Left ventricle myocardium inferior (tissue), 1 donor: ENCODE data around the gene SNX32. TPM values are rescaled to one million over a fixed set of nuclear protein-coding genes. Genes with fewer than 3 reads are reported as not detected.
A peak's percentile ranks its signal among the peaks of the same experiment; 100 is the strongest.

ENCODE experiments used
- DNase-seq: peaks from one replicate; pipeline ENCODE4 v3.0.0-alpha.2; 2020
- H3K27ac ChIP-seq: fragments of 200-600 bp; replicated peaks from 2 replicates; pipeline ENCODE4 v1.8.0; 2021
- H3K27me3 ChIP-seq: fragments of 200-600 bp; 2 replicates; pipeline ENCODE4 v1.8.0; 2021; ENCODE audit warnings: low read depth
- H3K36me3 ChIP-seq: fragments of 200-600 bp; 2 replicates; pipeline ENCODE4 v1.8.0; 2021
- H3K4me1 ChIP-seq: fragments of 200-600 bp; 2 replicates; pipeline ENCODE4 v1.8.0; 2021
- H3K4me3 ChIP-seq: fragments of 200-600 bp; 2 replicates; pipeline ENCODE4 v1.8.0; 2021; ENCODE audit warnings: mild to moderate bottlenecking, moderate library complexity
- H3K9me3 ChIP-seq: fragments of 200-600 bp; replicated peaks from 2 replicates; pipeline ENCODE4 v1.8.0; 2021
- CTCF ChIP-seq: fragments of 200-600 bp; IDR thresholded peaks from 2 replicates; pipeline ENCODE4 v1.8.0; 2021; ENCODE audit warnings: antibody characterized with exemption, mild to moderate bottlenecking, borderline replicate concordance
- intact Hi-C: fragments of 100-400 bp; cut with micrococcal nuclease; formaldehyde crosslinking; loops from one replicate; pipeline ENCODE4 v1.11.0; 2022
- total RNA-seq: library from RNA; stranded (reverse); fragmentation: NEBNext Ultra II Directional; extraction: Animal tissue kit (Norgen Biotek cat#: 25700); gene quantifications from one replicate; pipeline ENCODE4 v1.2.1, GENCODE V29; 2021
- donor health status: DM: no; HTN: yes; CAD: no; lungs with severe emphysema.

The SNX32 gene
- total RNA-seq, 1 donor from 2014 or later: not detected

GRCh38 chr11:65861533-65862183 is 27.9 kb downstream of the SNX32 start:
- TF ChIP-seq CTCF: no peak
- Histone ChIP-seq H3K4me1 (peaks cover 67% of the 10 kb centered on the region), H3K9me3 (no peaks in the 10 kb centered on the region), H3K27ac (peak overlapping the region; percentile 97), H3K36me3 (peaks cover 54% of the 10 kb centered on the region), H3K27me3 (no peaks in the 10 kb centered on the region), H3K4me3 (peak overlapping the region; percentile 80)
- intact Hi-C loops: no loop called here
- DNase-seq: no peak

DNA sequence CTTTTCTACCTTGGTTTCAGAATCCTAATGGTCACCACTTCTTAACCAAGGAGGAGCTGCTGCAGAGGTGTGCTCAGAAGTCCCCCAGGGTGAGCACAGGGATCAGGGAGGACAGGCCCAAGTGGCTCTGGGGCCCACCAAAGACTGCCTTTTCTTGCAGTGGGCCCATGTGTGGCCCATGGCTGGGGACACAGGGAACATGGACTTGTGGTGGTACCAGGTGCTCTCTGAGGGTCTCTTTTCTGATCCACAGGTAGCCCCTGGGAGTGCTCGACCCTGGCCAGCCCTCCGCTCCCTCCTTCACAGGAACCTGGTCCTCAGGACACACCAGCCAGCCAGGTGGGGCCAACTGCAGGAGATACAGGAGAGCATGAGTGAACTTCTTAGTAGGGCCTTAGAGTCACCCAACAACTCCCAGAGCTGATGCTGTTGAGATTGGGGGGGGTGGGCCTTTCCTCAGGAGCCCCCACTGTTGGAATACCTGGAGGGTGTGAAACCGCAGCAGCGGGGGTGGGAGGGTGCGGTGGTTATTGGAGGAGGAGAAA is 28.5 kb downstream of the SNX32 start:
- TF ChIP-seq CTCF: no peak
- peak overlapping the region; percentile 80 for H3K4me3 ChIP-seq
- peaks cover 62% of the 10 kb centered on the region for H3K4me1 ChIP-seq
- no peaks in the 10 kb centered on the region for H3K9me3 ChIP-seq
- no peaks in the 10 kb centered on the region for H3K27me3 ChIP-seq
- peaks cover 60% of the 10 kb centered on the region for H3K36me3 ChIP-seq
- intact Hi-C loops: no loop called here
- no peak for DNase-seq
- H3K27ac ChIP-seq: peak overlapping the region; percentile 97

DNA sequence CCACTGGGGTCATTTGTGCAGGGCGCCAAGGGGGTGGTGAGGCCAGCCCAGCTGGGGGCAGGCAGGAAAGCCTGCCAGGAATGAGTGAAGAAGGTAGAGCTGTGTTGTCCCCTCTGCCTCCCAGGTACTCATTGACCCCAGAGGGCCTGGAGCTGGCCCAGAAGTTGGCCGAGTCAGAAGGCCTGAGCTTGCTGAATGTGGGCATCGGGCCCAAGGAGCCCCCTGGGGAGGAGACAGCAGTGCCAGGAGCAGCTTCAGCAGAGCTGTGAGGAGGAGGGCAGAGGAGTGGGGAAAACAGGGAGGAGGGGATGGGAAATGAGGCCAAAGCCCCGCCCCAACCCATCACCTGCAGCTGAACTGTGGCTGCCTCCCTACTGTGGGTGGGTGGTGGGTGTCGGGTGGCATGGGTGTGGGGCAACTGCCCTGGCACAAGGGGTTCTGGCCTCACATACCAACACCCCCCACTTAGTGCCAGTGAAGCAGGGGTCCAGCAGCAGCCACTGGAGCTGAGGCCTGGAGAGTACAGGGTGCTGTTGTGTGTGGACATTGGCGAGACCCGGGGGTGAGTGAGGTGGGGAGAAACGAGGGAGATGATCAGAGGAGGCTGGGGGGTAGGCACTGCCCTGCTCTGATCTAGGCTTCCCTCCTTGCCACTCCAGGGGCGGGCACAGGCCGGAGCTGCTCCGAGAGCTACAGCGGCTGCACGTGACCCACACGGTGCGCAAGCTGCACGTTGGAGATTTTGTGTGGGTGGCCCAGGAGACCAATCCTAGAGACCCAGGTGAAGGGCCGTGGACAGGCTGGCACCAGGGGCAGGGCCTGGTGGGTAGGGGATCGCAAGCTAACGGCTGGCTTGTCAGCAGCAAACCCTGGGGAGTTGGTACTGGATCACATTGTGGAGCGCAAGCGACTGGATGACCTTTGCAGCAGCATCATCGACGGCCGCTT is 29.5 kb downstream of the SNX32 start:
- DNase-seq: no peak
- H3K27me3 ChIP-seq: no peaks in the 10 kb centered on the region
- TF ChIP-seq CTCF: no peak
- no peak overlapping the region for H3K4me3 ChIP-seq
- peaks cover 63% of the 10 kb centered on the region for H3K4me1 ChIP-seq
- intact Hi-C loops: no loop called here
- peaks cover 69% of the 10 kb centered on the region for H3K36me3 ChIP-seq
- no peak overlapping the region for H3K27ac ChIP-seq
- H3K9me3 ChIP-seq: no peaks in the 10 kb centered on the region

DNA sequence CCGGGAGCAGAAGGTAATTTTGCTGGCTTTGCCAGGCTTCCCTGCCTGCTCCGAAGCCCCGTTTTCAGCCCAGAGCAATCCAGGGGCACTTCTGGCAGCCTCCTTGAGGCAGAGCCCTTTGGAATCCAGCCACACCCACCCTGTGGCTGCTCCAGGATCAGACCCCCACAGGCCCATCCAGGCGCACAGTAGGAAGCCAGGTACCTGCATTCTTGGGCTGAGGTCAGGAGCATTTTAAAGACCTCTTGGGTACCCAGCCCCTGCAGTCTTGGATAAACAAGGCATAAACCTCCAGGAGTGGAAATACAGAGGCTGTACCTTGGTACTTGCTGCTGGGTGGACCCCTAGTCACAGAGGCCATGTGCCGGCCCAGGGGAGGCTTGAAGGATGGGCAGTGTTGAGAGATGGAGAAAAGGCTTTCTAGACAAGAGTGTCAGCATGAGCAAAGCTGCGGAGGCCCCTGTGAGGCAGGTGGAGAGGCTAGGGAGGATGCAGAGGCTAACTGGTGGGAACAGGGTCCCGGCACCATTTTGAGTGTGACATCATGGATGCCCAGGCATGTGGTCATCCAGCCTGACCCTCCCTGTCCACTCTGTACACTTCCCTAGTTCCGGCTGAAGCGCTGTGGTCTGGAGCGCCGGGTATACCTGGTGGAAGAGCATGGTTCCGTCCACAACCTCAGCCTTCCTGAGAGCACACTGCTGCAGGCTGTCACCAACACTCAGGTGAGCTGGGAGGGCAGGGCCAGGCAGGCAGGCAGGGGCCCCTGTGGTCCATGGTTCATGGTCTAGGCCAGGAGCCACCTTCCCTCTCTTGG is 30.3 kb downstream of the SNX32 start:
- Histone ChIP-seq H3K36me3 (peaks cover 74% of the 10 kb centered on the region), H3K27ac (no peak overlapping the region), H3K27me3 (no peaks in the 10 kb centered on the region), H3K9me3 (no peaks in the 10 kb centered on the region), H3K4me3 (no peak overlapping the region), H3K4me1 (peaks cover 56% of the 10 kb centered on the region)
- intact Hi-C loops: no loop called here
- no peak for TF ChIP-seq CTCF
- DNase-seq: peak; percentile 13
